Stimulated activated CD4-positive, alpha-beta T cell treated with anti-CD3 and anti-CD28 coated beads, TNF-alpha, amount 100 ng/mL, for 1 hour (primary cell): Measurements from ENCODE around the gene PIK3R1.
A peak's percentile ranks its signal among the peaks of the same experiment; 100 is the strongest.

Experiments
- DNase-seq, 3 donors: peaks; one replicate each; pipeline ENCODE4 v3.0.0-alpha.2; 2020; ENCODE audit warnings: low read depth in 3 of 3, low spot score in 1 of 3

Gene PIK3R1

DNA sequence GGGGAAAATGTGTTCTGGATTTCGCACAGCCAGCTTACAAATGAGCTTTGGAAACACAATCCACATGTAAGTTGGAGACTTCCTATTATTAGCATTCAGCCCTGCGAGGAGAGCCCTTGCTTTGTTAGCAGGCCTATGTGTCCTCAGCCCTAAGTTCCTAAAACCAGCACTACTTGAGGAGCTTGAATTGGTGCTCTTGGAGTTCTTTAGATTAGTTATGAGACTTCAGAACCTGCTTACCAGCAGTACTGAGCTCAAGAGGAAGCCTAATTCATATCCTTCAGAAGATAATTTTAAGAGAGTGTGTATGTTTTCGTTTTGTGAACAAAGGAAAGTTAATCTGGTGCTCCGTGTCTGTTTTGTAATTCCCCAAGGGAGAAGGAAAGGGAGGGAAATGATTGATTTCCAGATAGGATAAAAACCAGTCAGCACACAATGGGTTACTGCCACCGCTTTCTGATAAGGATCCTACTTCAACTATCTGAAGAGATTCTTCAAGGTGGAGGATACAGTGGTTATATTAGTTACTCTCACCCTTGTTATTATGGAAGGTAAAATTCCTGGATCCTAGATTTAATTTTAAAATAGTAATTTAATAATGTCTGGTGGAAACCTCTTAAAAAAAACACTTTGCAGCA lies 35.2 kb downstream of the PIK3R1 start:
- DNase-seq, result no peak

GRCh38 chr5:68251386-68251785 lies 35.8 kb downstream of the PIK3R1 start:
- peak; percentile 21 to 59 (median 27) for DNase-seq

- DNase-seq, result no peak
These were observed 36.4 kb downstream of the PIK3R1 start for GRCh38 chr5:68251804-68252522.

DNA sequence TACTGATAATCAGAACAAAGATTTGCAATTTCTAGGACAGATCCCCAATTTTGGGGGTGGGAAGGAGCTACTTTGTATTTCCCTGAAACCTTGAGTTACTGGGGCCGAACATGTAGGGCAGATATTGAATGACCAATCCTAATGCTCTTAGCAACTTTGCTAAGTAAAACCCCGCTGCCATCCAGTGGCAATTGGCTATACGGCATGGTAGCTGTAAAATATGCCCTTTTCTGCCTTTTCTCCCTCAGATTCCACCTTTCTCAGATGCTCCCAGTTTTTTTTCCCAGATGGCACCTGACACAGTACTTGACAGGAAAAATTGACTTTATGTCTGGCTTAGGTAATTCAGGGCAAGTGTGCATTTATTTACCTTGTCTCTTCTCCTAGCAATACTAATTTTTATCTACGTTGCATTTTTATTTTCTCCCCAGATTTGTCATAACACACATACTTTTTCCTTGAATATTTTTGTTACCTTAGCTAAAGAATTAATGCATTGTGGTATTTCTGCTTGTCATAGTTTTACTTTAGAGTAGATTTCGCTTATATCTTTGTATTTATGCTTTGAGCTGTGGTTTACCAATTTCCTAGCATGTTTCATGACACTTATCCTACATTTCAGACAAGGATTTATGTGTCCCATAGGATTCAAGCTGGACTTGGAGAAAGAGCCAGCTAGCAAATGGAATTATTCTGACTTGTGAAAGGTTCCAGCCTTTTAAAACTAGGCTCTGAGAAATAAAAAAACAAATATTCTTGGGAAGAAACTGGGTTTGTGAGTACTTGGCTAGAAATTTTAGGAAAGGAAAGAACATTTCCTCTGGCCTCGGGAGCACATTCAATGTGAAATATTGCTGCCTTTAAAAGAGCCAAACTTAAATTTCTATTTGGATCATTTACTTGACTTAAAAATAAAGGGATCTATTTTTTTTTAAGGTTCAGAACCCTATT lies 37.4 kb downstream of the PIK3R1 start:
- no peak for DNase-seq

- no peak for DNase-seq
These were observed 38.3 kb downstream of the PIK3R1 start for GRCh38 chr5:68253624-68254585.

DNA sequence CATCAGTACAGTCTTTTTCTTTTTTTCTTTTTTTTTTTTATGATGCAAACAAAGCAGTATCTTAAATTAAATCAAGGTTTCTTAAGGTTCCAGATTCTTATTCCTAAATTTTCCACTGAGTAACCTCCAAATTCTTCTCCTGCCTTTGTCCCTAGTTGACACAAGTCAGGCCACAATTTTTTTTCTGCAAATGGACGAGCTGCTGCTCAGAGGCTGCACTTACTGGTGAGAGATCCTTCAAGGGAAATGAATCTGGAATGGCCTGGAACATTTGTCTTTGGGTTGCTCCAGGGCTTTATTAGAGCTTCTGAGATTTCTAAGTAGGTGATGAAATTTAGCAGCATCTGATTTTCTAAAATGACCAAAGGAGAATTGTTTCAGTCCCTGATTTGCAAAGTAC lies 39.3 kb downstream of the PIK3R1 start:
- no peak for DNase-seq

GRCh38 chr5:68255305-68256120 lies 40.0 kb downstream of the PIK3R1 start:
- DNase-seq, result no peak

- DNase-seq, result no peak
These were observed 41.7 kb downstream of the PIK3R1 start for GRCh38 chr5:68257210-68257609.

GRCh38 chr5:68258531-68258930 lies 43.0 kb downstream of the PIK3R1 start:
- no peak for DNase-seq

DNA sequence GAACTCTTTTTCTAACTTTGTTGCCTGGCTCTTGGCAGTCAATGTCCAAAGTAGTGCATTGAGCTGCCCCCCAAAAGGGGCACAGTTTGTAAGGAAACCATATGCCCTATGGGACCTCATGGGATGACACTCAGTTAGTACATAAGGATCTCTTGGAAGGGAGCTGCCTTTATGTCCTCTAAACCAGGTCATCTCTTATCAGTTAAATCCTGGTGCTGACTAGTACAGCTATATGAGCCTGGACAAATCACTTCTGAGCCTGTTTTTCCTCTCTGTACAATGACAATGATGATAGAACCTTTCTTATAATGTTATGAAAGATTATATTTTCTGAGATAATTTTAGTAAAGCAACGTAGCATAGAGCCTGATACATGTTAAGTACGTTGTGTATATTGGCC lies 44.1 kb downstream of the PIK3R1 start:
- no peak for DNase-seq

- DNase-seq, result no peak
These were observed 44.9 kb downstream of the PIK3R1 start for GRCh38 chr5:68260467-68260866.

DNA sequence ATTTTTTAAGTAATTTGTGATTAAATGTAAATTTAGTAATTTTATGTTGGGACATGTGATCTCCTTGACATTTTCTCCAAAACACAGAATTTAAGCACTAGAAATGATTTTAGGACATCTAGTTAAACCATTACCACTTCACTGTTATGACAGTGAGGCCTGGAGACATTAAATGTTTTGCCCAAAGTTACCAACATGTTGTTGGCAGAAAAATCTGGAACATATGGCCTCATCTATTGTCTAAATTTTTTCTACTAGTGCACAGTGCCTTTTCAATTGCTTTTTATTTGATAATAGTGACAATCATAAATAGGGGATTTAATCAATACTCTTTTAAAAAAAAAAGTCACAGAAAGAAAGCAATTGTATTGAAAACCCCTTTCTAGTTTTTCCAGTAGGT lies 45.6 kb downstream of the PIK3R1 start:
- DNase-seq, result no peak

GRCh38 chr5:68261569-68262065 lies 46.1 kb downstream of the PIK3R1 start:
- no peak for DNase-seq

DNA sequence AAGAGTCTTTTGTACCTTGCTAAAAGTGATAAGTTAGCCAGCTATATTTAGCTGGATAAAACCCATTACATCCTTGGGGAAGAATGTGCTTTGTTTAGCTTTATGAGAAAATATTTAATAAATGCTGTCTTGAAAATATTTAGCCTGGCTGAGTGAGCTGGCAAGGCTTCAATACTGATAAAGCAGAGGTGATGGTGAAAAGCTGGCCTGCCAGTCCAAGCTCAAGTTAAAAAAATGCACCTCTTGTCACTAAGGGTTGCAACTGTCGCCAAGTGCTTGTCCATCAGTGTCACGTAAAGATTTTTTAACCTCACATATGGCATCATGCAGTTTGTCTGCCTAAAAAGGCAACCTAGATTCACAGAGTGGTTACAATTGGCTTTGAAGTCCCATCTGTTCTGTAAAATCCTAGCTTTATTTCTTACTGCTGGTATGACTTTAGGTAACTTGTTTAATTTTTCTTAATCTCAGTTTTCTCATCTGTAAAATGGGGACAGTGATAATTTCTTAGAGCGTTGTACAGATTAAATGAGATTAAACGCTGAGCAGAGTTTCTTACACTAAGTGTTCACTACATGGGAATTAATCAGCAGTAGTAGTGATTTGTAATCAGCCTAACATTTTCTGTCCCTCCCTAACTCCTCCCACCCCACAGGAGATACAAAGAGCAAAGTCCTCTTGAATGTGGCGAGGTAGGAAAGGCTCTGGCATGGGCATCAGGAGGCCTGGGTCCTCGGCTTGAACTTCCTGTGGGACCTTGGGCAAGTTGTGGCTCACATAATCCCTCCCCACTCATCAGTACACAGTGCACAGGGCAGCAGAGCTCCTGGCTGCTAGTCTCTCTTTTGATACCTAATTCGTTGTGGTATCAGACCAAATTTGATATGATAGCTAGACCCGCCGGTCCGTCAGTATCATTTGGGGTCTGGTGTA lies 48.7 kb downstream of the PIK3R1 start:
- DNase-seq, result no peak

DNA sequence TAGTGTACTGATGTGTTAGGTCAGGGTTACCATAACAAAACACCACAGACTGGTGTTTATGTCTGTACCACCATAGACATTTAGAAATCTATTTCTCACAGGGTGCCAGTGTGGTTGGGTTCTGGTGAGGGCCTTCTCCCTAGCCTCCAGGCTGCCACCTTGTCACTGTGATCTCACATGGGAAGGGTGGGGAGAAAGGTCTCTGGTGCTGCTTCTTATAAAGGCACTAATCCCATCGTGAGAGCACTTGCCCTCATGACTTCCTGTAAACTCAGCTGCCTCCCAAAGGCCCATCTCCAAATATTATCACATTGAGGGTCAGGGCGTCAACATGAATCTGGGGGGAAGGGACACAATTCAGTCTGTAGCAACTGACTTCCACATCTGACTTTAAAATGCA lies 49.8 kb downstream of the PIK3R1 start:
- no peak for DNase-seq

DNA sequence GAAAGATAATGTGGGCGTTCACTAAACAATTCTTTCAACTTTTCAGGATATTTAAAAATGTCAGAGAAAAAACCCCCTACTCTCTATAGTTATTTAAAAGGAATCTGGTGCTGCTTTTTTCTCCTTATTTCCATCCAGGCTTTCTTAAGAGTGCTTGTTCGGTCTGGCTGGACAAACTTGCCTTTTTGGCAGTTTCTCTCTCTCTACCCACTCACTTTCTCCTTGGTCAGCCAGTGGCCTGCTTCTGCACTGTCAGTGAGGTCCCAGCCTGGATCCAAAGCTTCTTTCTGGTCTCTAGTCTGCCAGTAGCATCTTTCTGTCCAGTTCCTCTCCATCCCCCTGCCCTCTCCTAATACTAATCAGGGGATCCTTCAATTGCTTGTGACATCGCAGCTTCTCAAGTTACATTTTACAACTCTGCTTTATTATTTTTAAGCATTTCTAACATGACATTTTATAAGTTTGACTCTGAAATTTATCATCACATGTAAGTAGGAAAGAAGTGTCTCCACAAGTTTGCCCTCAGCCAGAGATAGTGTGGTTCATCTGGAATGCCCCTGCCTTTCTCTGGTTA lies 50.4 kb downstream of the PIK3R1 start:
- DNase-seq, result no peak

- no peak for DNase-seq
These were observed 50.9 kb downstream of the PIK3R1 start for GRCh38 chr5:68266457-68266856.

DNA sequence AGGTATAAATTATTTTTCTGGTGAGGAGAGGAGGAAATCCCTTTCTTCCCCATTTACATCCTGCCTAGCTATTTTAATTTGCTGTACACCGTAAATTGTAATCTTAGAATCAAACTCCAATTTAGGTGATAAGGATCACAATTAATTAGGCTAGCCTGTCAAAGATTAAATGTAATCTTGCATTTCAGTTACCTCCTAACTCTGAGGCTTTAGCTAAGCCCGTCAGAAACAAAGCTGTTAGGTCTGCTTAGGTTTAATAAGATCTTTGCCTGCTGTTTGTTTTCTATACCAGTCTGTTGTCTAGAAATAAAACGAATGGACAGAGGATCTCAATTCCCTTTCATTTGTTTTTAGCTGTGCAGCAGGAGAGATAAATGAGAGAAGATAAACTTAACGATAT lies 51.5 kb downstream of the PIK3R1 start:
- DNase-seq, result no peak
